PFSK-1 (cell line): ENCODE measurements around the gene PI4KB.

Source experiments
- FOXP2 ChIP-seq: optimal IDR thresholded peaks from 2 replicates; pipeline ENCODE3; 2011; ENCODE audit warnings: borderline replicate concordance, control low read depth, inconsistent platforms; ENCODE audit not compliant: insufficient read depth; ENCODE audit errors: extremely low read length, extremely low read depth
- POLR2AphosphoS5 ChIP-seq: IDR thresholded peaks from 2 replicates; pipeline ENCODE4 v1.6.1; 2012; ENCODE audit warnings: low read depth, mild to moderate bottlenecking, control low read depth, low read length, moderate library complexity
- SIN3A ChIP-seq: IDR thresholded peaks from 2 replicates; pipeline ENCODE4 v1.6.1; 2012; ENCODE audit warnings: mild to moderate bottlenecking, low read length, moderate library complexity, borderline replicate concordance; ENCODE audit not compliant: insufficient read depth
- TAF1 ChIP-seq: IDR thresholded peaks from 2 replicates; pipeline ENCODE4 v1.6.1; 2012; ENCODE audit warnings: low read length, control low read depth, borderline replicate concordance; ENCODE audit not compliant: insufficient read depth
- TF ChIP-seq, protein P1 (sequence below), 2 experiments: IDR thresholded peaks; 2 replicates each; pipeline versions ENCODE4 v1.6.1 to v1.8.0; 2011 to 2012; ENCODE audit warnings: low read depth in 2 of 2, low read length in 2 of 2, control low read depth in 1 of 2, inconsistent platforms in 1 of 2, mild to moderate bottlenecking in 1 of 2, moderate library complexity in 1 of 2; ENCODE audit not compliant: insufficient read depth in 1 of 2

PI4KB gene

DNA sequence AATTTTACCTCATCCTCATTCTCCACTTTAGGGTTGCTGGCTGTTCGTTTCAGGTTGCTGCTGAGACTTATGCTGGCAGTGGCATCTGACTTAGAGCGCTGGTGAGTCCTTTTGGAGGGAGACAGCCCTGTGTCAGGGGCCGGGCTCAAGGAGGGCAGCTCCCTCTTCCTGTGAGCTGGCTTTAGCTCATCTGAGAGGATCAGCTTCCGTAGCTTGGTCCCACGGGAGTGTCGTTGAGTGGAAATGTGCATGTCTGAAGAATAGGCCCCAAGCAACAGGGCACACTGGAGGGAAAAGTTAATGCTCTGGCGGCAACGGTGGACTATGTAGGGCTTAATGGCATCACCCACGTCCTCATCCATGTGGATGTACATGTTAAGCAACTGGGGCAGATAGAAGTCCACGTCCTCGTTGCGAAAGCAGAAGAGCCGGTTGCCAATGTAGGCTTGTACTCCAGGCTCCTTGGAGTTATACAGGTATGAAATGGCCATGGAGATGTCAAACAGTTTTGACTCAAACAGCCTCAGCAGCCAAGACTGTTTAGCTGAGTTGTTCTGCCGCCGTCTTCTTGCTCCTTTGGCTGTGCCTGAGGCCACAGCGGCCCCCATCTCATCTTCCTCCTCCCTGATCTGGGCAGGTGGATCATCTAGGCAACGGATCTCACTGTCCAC is 11.5 kb downstream of the PI4KB start:
- TF ChIP-seq, protein P1, sequence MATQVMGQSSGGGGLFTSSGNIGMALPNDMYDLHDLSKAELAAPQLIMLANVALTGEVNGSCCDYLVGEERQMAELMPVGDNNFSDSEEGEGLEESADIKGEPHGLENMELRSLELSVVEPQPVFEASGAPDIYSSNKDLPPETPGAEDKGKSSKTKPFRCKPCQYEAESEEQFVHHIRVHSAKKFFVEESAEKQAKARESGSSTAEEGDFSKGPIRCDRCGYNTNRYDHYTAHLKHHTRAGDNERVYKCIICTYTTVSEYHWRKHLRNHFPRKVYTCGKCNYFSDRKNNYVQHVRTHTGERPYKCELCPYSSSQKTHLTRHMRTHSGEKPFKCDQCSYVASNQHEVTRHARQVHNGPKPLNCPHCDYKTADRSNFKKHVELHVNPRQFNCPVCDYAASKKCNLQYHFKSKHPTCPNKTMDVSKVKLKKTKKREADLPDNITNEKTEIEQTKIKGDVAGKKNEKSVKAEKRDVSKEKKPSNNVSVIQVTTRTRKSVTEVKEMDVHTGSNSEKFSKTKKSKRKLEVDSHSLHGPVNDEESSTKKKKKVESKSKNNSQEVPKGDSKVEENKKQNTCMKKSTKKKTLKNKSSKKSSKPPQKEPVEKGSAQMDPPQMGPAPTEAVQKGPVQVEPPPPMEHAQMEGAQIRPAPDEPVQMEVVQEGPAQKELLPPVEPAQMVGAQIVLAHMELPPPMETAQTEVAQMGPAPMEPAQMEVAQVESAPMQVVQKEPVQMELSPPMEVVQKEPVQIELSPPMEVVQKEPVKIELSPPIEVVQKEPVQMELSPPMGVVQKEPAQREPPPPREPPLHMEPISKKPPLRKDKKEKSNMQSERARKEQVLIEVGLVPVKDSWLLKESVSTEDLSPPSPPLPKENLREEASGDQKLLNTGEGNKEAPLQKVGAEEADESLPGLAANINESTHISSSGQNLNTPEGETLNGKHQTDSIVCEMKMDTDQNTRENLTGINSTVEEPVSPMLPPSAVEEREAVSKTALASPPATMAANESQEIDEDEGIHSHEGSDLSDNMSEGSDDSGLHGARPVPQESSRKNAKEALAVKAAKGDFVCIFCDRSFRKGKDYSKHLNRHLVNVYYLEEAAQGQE (IDR thresholded peaks at IDR 0.05; ENCODE audit: insufficient read depth in 1 of 2, low read depth in 2 of 2, low read length in 2 of 2), result no peak
- TF ChIP-seq TAF1 (no peak), SIN3A (no peak), POLR2AphosphoS5 (no peak), FOXP2 (no peak)

DNA sequence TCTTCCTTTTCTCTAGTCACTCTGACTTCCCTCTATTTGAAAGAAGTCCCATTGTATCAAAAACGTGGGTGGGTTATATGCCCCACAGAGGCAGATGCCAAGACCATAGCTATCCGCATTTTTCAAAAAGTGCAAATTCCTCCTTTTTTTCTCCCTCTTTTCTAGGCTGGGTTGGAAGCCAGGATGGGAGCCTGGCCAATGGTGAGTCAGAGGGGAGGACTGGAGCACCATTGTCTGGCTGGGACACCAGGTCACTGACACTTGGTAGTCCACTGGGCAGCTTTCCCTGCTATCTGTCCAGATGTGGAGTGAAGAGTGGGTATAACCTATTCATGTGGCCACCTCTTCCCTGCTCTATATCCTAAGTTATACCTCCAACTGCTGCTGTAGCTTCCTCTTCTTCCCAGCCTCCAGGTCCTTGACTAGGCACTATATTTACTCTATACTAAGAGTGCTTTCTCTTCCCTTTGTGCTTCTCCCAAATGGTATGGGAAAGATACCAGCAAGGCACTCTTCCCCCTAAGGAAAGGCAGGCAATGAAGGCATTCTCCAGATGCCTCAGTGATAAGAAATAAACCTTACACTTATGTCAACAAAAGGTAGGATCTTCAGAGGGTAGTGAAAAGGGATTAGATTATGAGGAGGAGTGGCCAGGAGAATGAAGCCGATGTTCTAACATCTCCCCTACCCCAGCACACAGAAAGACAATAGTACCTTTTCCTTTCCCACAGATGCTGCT is 12.9 kb downstream of the PI4KB start:
- TF ChIP-seq, protein P1 (IDR thresholded peaks at IDR 0.05; ENCODE audit: insufficient read depth in 1 of 2, low read depth in 2 of 2, low read length in 2 of 2), result no peak
- no peak for TF ChIP-seq SIN3A
- TF ChIP-seq POLR2AphosphoS5, result no peak
- TF ChIP-seq FOXP2, result no peak
- no peak for TF ChIP-seq TAF1

DNA sequence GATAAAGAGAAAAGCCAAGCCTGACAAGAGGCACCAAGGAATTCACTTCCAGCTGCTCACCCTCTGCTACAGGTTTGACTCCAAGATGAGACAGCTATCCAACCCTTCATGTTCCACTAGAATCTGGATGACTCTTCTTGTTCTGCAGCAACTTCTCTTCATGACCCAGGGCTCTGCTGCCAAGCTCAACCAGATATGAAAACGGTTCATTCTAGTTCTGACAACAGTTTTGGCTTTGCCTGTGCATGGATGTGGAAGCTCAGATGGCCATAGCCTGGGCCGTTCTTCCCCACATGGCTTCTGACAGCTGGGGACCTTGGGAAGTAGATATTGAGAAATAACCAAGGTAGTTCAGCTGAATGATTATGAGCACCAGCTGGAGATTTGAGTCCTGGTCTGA is 13.7 kb downstream of the PI4KB start:
- TF ChIP-seq, protein P1 (IDR thresholded peaks at IDR 0.05; ENCODE audit: insufficient read depth in 1 of 2, low read depth in 2 of 2, low read length in 2 of 2), result no peak
- TF ChIP-seq FOXP2, result no peak
- no peak for TF ChIP-seq POLR2AphosphoS5
- no peak for TF ChIP-seq SIN3A
- no peak for TF ChIP-seq TAF1

DNA sequence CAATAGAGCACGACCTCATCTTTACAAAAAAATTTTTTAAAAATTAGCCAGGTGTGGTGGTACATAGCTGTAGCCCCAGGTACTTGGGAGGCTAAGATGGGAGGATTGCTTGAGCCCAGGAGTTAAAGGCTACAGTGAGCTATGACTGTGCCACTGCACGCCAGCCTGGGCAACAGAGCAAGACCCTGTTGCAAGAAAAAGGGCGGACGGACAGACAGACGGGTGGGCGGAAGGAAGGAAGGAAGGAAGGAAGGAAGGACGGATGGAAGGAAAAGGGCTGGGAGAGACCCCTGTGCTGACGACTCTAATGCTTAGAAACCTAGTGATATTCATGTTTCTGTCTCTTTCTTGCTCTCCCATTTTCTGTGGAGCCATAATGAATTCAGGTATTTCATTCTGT is 14.4 kb downstream of the PI4KB start:
- TF ChIP-seq SIN3A (no peak), POLR2AphosphoS5 (no peak), TAF1 (no peak), FOXP2 (no peak)
- TF ChIP-seq, protein P1 (IDR thresholded peaks at IDR 0.05; ENCODE audit: insufficient read depth in 1 of 2, low read depth in 2 of 2, low read length in 2 of 2), result no peak
